Measurements from ENCODE around the gene XYLT1. TPM values are rescaled to one million over a fixed set of nuclear protein-coding genes. Genes with fewer than 3 reads are reported as not detected.

The XYLT1 gene
- total and polyA plus RNA-seq, 9 of the 15 experiments (the other 6 are each of a cell fraction or from before 2014, with no cell fraction given) = 0.03 to 0.09 (median 0.08) TPM; not detected in 6

DNA sequence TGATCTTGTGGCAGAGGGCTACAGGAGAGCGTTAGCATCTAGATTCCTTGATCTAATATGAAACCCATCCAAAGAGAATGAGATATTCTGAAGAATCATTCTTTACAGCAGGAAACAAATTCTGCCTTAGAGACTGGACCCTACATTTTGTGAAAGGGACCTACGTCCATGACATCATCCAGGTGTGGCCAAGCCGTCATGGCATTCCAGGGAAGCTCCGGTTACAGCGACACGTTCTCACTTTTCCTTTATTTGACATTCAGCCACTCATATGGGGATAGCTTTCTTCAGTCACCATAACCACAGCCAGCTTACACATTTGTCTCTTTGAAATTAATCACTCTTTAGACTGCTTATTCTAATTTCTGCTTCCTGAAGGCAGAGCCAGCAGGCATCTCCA is 408.1 kb downstream of the XYLT1 start:
- ATAC-seq (no peak), DNase-seq (ENCODE audit: extremely low read depth in 1 of 4, low spot score in 3 of 4) (no peak), FAIRE-seq (no peak)
- ChIA-PET CTCF (ENCODE audit: low intra/inter-chr PET ratio) (no interaction called here), POLR2A (no interaction called here)
- no peak overlapping the region for H3K4me2 ChIP-seq (ENCODE audit: insufficient read depth, low read length)
- 66% methylated on average over 6 of the region's 6 CpGs for WGBS (ENCODE audit: insufficient coverage, low coverage, missing lambda C conversion rate)
- H3K79me2 ChIP-seq (ENCODE audit: control insufficient read depth, insufficient read depth, low read length) = 0 out of 3 replicates have a peak, but pooled peaks cover 4% of the 10 kb centered on the region
- intact Hi-C loops (cut with micrococcal nuclease) = no loop called here
- H3K4me1 ChIP-seq (replicated peaks in 1 of 2; ENCODE audit: control insufficient read depth in 2 of 2, insufficient read depth in 2 of 2, low read length in 2 of 2) = no peaks in the 10 kb centered on the region; a peak in 2 of 5 replicates
- in situ Hi-C loops (cut with MboI) = no loop called here
- H3K9me1 ChIP-seq (ENCODE audit: control insufficient read depth, insufficient read depth, low read length) = no peaks in the 10 kb centered on the region
- BruUV-seq (replicated peaks) = no TSS peak
- H3K27ac ChIP-seq (ENCODE audit: extremely low read depth, low read depth, low read length) = no peak overlapping the region
- no peak overlapping the region for H3K4me3 ChIP-seq
- TF ChIP-seq, protein P1, sequence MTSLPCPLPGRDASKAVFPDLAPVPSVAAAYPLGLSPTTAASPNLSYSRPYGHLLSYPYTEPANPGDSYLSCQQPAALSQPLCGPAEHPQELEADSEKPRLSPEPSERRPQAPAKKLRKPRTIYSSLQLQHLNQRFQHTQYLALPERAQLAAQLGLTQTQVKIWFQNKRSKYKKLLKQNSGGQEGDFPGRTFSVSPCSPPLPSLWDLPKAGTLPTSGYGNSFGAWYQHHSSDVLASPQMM (CRISPR knock-in tag; IDR thresholded peaks at IDR 0.05) = no peak
- no peak for TF ChIP-seq CC2D1A (IDR thresholded peaks at IDR 0.05)
- no peak for TF ChIP-seq RBM17 (IDR thresholded peaks at IDR 0.05; ENCODE audit: borderline replicate concordance, low read depth, low read length)
- no peak for TF ChIP-seq NCOA2 (IDR thresholded peaks at IDR 0.05; ENCODE audit: partially characterized antibody in 2 of 2)
- TF ChIP-seq NBN (IDR thresholded peaks at IDR 0.05; ENCODE audit: low read depth) = no peak
- TF ChIP-seq ZNF239 (CRISPR knock-in tag; IDR thresholded peaks at IDR 0.05) = no peak
- TF ChIP-seq RBM25 (IDR thresholded peaks at IDR 0.05; ENCODE audit: low read depth, low read length, severe bottlenecking) = no peak
- TF ChIP-seq MTA1 (IDR thresholded peaks at IDR 0.05; ENCODE audit: borderline replicate concordance) = no peak
- TF ChIP-seq MECOM (CRISPR knock-in tag; IDR thresholded peaks at IDR 0.05) = no peak
- TF ChIP-seq IRF2 (CRISPR knock-in tag; IDR thresholded peaks at IDR 0.05) = no peak
- no peak for TF ChIP-seq NFYB (IDR thresholded peaks at IDR 0.05; ENCODE audit: extremely low read depth, insufficient read length)
- TF ChIP-seq U2AF2 (optimal IDR thresholded peaks at IDR 0.05; ENCODE audit: low read depth, low read length) = no peak
- TF ChIP-seq TAF15 (IDR thresholded peaks at IDR 0.05; ENCODE audit: low read depth, low read length) = no peak
- no peak for TF ChIP-seq ZNF121 (CRISPR knock-in tag; conservative IDR thresholded peaks at IDR 0.05)
- no peak for TF ChIP-seq GTF2E2 (tag; IDR thresholded peaks at IDR 0.05)
- no peak for TF ChIP-seq HDAC8 (tag; IDR thresholded peaks at IDR 0.05)
- H2AFZ ChIP-seq (ENCODE audit: low read depth, low read length) = no peak overlapping the region
- H4K20me1 ChIP-seq (replicated peaks; ENCODE audit: control insufficient read depth, insufficient read depth, low read length) = peaks cover 17% of the 10 kb centered on the region
- no peak overlapping the region for H3K9ac ChIP-seq (ENCODE audit: insufficient read depth in 1 of 2, low read depth in 2 of 2, low read length in 2 of 2)
- H3K9me3 ChIP-seq (replicated peaks; ENCODE audit: control insufficient read depth, insufficient read depth, low read depth, low read length) = no peaks in the 10 kb centered on the region
- peaks cover 4% of the 10 kb centered on the region; the same call in 2 of the 3 replicates for H3K36me3 ChIP-seq (ENCODE audit: control insufficient read depth, insufficient read depth, low read length)
- H3K27me3 ChIP-seq (ENCODE audit: control insufficient read depth in 2 of 2, insufficient read depth in 2 of 2, low read length in 2 of 2) = no peaks in the 10 kb centered on the region

Measured in K562 (cell line).